Ramos (cell line): ENCODE data around the gene SPRYD7.
"Not testable (repeated sequence)": the region's sequence is repeated elsewhere in the genome, so short reads cannot be mapped to it uniquely, and the experiment has no call there.

Experiments used
- in situ Hi-C: fragments of 300-500 bp; cut with MboI; formaldehyde crosslinking; loops from one replicate; pipeline ENCODE4 v1.14.3; 2022; ENCODE audit warnings: low sequenced_read_pairs; ENCODE audit not compliant: unreplicated experiment

The SPRYD7 gene, protein sequence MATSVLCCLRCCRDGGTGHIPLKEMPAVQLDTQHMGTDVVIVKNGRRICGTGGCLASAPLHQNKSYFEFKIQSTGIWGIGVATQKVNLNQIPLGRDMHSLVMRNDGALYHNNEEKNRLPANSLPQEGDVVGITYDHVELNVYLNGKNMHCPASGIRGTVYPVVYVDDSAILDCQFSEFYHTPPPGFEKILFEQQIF

DNA sequence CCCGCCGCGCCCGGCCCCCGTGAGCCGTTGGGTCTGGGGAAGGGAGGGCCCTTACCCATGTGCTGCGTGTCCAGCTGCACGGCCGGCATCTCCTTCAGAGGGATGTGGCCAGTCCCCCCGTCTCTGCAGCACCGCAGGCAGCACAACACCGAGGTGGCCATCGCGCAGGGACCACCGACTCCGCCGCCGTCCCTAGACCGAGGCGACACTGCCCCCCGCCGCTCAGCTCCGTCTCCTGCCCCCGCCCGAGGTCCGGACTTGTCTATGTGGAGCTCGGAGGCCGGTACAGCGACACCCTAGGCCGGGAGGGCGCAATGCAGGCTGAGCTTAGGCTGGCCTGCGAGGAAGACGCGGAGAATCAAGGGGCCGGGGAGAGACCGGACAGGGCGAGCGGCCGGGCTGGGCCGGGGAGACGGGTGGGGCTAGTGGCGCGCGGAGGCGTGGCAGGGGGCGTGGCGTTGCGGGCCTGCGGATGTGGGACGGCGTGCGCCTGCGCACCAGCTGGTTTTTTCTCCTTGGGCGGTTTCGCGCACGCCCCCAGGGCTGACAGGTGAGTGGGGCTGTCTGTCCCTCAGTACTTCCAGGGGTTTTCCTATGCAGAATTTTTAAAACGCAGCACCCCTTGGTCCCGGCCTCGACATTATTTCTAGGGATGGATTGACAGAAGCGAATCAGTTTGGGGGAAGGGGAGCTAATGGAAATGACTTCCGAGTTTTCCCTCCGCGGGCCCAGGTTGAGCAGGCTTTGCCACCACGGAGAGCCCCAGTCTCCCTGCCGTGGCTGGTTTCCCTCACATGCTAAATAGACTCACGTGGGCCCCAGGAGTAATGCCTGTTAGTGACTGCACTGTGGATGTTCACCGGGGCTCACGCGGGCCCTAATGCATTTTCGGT, at the start of gene SPRYD7:
TSS of gene SPRYD7 (minus strand) at position 266 of the 893 bp plus-strand sequence. CDS start at position 161, 105 bp downstream.
- in situ Hi-C loops, result no loop called here

DNA sequence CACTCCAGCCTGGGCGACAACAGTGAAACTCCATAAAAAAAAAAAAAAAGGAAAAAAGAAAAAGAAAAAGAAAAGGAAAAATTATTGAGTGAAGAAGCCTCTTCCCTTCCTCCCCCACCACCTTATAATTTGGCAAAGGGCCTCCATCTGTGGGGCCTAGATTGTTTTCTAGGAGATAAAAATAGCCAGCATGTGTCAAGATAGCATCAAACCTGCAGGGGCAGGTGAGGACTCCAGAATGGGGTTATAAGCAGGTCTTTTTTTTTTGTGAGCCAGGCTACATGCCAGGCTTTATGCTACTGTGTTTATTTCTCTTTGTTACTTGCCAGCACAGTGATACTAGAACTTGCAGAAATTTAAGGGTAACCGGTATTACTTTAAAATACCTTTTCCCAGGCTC, 49.0 kb upstream of the SPRYD7 start:
- in situ Hi-C loops, result loop anchor here (25.0 kb wide), 1 partner anchor 527 kb away; no protein-coding TSS in a partner anchor

DNA sequence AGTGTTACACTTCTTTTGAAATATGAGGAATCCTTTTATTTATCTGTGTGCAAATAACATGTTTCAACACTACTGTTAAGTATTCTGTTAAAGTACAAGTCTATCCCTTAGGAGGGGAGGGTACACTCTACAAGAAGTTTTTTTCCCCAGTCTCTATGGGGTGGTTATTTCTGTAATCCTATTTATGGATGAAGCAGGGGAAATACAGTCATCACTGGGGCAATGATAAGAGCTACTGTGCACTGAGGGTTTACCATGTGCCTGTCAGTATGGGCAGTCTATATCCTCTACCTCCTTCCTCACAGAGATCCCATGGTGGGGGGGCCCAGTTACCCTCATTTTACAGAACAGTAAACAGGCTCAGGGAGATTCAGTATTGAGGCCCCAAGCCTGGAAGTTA, 44.1 kb upstream of the SPRYD7 start:
- in situ Hi-C loops, result loop anchor here (25.0 kb wide), 1 partner anchor 532 kb away; no protein-coding TSS in a partner anchor

DNA sequence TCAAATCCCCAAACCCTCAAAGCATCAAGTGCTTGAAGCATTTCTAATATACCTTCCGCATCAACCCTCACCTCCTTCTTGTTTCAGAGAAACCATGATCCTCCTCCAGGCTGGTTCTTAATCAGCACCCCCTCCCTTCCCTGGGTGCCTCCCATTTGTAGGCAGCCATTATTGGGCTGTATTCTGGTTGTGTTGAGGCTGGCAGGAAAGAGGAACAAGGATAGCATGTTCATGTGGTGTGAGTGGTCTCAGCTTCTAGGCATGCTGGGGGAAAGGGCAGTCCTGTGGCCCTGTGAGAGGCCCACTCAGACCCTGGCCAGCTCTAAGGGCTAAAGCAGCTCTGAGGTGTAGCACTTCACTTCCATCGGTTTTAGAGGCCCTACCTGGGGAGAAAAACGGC, 41.9 kb upstream of the SPRYD7 start:
- in situ Hi-C loops, result loop anchor here (10.0 to 25.0 kb wide), 3 partner anchors 534 to 947 kb away; no protein-coding TSS in a partner anchor

GRCh38 chr13:49976314-49977258, 40.4 kb upstream of the SPRYD7 start:
- in situ Hi-C loops, result loop anchor here (10.0 to 25.0 kb wide), 3 partner anchors 536 to 948 kb away; no protein-coding TSS in a partner anchor

DNA sequence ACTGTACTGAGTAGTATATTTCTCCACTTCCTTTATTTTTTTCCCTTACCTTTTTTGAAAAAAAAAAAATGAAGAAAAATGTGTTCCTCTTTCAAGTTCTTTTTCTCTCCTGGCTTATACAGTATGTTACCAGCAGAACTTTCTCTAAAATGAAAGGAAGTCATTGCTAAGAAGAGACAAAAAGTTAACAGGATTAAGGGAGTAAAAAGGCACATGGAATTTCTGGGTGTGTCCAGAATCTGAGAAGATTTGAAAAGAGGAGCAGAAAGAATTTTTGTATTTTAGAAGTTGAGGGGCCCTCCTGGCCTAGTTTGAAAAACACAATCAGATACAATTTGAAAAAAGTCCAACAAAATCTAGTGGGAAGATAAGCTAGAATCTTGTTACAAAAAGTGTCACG, 39.7 kb upstream of the SPRYD7 start:
- in situ Hi-C loops, result loop anchor here (10.0 to 25.0 kb wide), 3 partner anchors 536 to 949 kb away; no protein-coding TSS in a partner anchor

DNA sequence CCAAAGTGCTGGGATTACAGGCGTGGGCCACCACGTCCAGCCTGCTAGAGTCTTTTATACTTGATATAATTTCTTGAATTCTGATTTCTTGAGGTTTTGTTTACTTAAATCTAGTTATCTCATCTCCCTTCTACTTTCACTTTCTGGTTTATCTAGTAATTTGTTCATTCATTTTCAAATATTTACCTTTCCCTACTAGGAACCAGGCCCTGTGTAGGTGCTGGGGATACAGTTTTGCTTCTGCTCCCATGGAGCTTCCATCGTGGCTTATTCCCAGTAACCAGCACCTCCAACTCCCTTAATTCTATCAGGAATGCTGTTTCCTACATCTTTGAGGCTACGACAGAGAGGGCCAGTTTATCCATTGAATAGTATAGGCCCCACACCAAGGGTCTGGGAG, 36.6 kb upstream of the SPRYD7 start:
- in situ Hi-C loops, result loop anchor here (5.0 to 10.0 kb wide), 3 partner anchors 822 to 1100 kb away; no protein-coding TSS in a partner anchor

DNA sequence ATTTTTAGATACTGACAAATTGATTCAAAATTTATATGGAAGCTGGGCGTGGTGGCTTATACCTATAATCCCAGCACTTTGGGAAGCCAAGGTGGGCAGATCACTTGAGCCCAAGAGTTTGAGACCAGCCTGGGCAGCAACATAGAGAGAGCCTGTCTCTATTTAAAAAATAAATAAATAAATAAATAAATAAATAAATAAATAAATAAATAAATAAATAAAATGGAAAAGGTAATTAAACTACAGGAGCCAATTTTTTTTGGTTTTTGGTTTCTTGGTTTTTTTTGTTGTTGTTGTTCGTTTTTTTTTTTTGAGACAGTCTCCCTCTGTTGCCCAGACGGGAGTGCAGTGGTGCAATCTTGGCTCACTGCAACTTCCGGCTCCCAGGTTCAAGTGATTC, 31.3 kb upstream of the SPRYD7 start:
- in situ Hi-C loops, result no loop called here

- in situ Hi-C loops, result no loop called here
Measured at GRCh38 chr13:49958321-49958720, 22.2 kb upstream of the SPRYD7 start.

GRCh38 chr13:49956131-49956530, 20.0 kb upstream of the SPRYD7 start:
- in situ Hi-C loops, result no loop called here

- in situ Hi-C loops, result no loop called here
Measured at GRCh38 chr13:49954674-49955455, 18.7 kb upstream of the SPRYD7 start.

GRCh38 chr13:49953560-49953959, 17.4 kb upstream of the SPRYD7 start:
- in situ Hi-C loops, result no loop called here

DNA sequence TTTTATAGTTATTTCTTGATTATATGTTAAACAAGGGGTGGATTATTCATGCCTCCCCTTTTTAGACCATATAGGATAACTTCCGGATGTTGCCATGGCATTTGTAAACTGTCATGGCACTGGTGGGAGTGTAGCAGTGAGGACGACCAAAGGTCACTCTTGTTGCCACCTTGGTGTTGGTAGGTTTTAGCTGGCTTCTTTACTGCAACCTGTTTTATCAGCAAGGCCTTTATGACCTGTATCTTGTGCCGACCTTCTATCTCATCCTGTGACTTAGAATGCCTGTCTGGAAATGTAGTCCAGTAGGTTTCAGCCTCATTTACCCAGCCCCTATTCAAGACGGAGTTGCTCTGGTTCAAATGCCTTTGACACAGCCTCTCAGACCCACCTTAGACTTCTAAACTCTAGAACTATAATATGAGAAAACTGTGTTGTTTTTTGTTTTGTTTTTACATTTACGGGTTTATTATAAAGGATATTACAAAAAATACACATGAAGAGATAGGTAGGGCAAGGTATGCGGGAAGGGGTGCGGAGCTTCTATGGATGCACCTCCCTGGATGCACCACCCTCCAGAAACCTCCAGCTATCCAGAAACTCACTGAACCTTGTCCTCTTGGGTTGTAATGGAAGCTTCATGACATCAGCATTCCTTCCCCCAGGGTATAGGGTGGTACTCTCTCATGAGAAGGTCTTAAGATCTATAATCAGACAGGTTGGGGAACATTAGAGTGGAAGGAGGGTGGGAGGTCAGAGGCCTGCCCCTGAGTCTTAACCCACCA, 15.8 kb upstream of the SPRYD7 start:
- in situ Hi-C loops, result no loop called here

DNA sequence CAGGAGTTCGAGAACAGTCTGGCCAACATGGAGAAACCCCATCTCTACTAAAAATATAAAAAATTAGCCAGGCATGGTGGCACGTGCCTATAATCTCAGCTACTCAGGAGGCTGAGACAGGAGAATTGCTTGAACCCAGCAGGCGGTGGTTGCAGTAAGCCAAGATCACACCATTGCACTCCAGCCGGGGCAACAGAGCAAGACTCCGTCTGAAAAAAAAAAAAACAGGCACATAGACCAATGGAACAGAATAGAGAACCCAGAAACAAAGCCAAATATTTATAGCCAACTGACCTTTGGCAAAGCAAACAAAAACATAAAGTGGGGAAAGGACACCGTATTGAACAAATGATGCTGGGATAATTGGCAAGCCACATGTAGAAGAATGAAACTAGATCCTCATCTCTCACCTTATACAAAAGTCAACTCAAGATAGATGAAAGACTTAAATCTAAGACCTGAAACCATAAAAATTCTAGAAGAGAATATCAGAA, 12.7 kb upstream of the SPRYD7 start:
- in situ Hi-C loops, result not testable (repeated sequence)

- in situ Hi-C loops, result no loop called here
Measured at GRCh38 chr13:49939321-49939720, 3.2 kb upstream of the SPRYD7 start.

DNA sequence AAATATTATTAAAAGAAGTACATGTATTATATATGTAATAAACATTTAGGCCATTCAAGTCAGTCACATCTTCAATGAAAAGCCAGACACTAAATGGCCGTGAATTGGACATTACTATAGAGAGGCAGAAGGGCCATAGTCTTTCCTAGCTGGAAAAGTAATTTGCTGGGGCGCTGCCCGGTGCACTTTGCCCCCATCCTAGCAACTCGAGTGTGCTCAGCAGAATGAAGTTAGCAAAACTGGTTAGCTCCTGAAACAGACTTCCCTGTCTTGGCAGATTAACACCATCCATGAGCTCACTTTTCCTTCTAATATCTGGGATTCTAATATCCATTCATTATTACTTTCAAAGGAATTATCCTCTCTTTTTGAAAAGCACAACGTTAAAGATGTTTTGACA, 2.8 kb upstream of the SPRYD7 start:
- in situ Hi-C loops, result no loop called here

- in situ Hi-C loops, result no loop called here
Measured at GRCh38 chr13:49938314-49938713, 2.2 kb upstream of the SPRYD7 start.

DNA sequence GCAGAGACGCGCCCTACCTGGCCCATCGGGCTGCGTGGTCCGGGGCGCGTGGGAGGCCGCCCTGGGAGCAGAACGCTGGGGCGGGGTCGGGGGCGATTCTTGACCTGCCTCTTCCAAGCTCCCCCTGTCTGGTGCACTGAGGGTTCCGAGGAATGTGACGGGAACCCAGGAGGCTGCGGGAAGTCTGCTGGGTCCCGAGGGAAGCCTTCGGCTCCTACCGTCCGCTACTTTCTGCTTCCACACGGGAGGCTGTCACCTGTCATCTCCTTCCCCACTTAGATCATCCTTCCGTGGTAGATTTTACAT, 781 bp upstream of the SPRYD7 start:
- in situ Hi-C loops, result no loop called here
